Measurements from ENCODE around the gene TIAL1.

DNA sequence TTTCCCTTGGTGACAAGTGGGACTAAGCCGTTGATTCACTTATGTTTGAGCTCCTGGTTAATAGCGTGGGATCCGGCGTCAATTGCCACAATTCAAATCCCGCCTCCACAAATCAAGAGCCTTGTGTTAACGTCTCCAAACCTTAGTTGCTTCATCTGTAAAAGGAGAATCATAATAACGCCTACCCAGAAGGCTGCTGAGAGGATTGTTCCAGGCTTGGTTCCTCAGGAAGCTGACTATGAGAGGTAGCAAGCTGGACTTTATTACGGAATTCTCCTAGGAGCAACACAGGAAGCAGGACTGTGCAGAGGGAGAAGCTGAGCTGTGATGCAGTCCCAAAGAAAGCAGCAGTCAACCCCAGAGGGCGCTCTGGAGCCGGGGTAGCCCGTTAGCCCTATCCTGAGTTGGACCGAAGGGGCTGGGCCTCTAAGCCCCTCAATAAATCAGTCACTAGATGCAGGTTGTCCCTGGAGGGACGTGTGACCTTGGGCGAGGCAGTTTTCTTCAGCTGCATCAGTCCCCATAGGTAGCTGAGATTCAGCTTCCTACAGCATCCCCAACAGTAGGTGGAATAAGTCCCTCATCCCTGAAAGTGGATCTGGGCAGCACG, 47.5 kb upstream of the TIAL1 start:
- TF ChIP-seq RARB (CRISPR knock-in tag; IDR thresholded peaks at IDR 0.05) (no peak), ZFP30 (CRISPR knock-in tag; IDR thresholded peaks at IDR 0.05) (no peak), PPARA (CRISPR knock-in tag; IDR thresholded peaks at IDR 0.05; ENCODE audit: borderline replicate concordance) (no peak), ZFP3 (CRISPR knock-in tag; IDR thresholded peaks at IDR 0.05) (no peak), CSDC2 (CRISPR knock-in tag; IDR thresholded peaks at IDR 0.05) (no peak)
- TF ChIP-seq, protein P1, sequence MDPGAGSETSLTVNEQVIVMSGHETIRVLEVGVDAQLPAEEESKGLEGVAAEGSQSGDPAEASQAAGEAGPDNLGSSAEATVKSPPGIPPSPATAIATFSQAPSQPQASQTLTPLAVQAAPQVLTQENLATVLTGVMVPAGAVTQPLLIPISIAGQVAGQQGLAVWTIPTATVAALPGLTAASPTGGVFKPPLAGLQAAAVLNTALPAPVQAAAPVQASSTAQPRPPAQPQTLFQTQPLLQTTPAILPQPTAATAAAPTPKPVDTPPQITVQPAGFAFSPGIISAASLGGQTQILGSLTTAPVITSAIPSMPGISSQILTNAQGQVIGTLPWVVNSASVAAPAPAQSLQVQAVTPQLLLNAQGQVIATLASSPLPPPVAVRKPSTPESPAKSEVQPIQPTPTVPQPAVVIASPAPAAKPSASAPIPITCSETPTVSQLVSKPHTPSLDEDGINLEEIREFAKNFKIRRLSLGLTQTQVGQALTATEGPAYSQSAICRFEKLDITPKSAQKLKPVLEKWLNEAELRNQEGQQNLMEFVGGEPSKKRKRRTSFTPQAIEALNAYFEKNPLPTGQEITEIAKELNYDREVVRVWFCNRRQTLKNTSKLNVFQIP (CRISPR knock-in tag; IDR thresholded peaks at IDR 0.05; ENCODE audit: borderline replicate concordance, low read depth) = no peak

All from SK-N-SH treated with all-trans-retinoic acid at 6 μM for 48 hours (cell line).